SK-N-SH (cell line): Measurements from ENCODE around the gene RERG. TPM values are rescaled to one million over a fixed set of nuclear protein-coding genes. Genes with fewer than 3 reads are reported as not detected.
A peak's percentile ranks its signal among the peaks of the same experiment; 100 is the strongest.

Source experiments
- CTCF ChIA-PET: fragments of 300-600, 350-600 bp; formaldehyde crosslinking; extraction: SDS; loops from one replicate; lab custom pipeline; 2021; lab: Yijun Ruan, JAX
- POLR2A ChIA-PET: fragments of 350-600 bp; sonication (Branson Sonifier 250); formaldehyde crosslinking; extraction: SDS; loops from one replicate; lab custom pipeline; 2020; ENCODE audit warnings: antibody characterized with exemption, inconsistent platforms; lab: Yijun Ruan, JAX
- DNase-seq: peaks from one replicate; pipeline ENCODE4 v3.0.0; 2012
- H2AFZ ChIP-seq: fragments of 200-600 bp; sonication (generic); 2 replicates; pipeline ENCODE4 v1.8.1; 2016; ENCODE audit warnings: antibody characterized with exemption, mild to moderate bottlenecking, low read depth
- H3F3A ChIP-seq: fragments of 200-600 bp; sonication (generic); replicated peaks from 2 replicates; pipeline ENCODE3; 2016; ENCODE audit warnings: antibody characterized with exemption, mild to moderate bottlenecking; ENCODE audit not compliant: insufficient read depth
- H3K27ac ChIP-seq, 2 experiments: fragments of 200-500 bp in 1 of 2; fragments of 200-600 bp in 1 of 2; sonication (Bioruptor generic) in 1 of 2; sonication (generic), shearing (Covaris generic) in 1 of 2; 2 replicates each; pipeline versions ENCODE4 v1.5.1 to v1.6.1; 2014 to 2016; ENCODE audit warnings: low read depth in 2 of 2, inconsistent platforms in 1 of 2, low read length in 1 of 2, mild to moderate bottlenecking in 1 of 2, mixed read lengths in 1 of 2
- H3K27me3 ChIP-seq: fragments of 200-600 bp; sonication (generic), shearing (Covaris generic); 2 replicates; pipeline ENCODE4 v1.6.1; 2016; ENCODE audit warnings: mixed run types; ENCODE audit not compliant: insufficient read depth
- H3K36me3 ChIP-seq, 2 experiments: fragments of 200-500 bp in 1 of 2; fragments of 200-600 bp in 1 of 2; sonication (Bioruptor generic) in 1 of 2; sonication (generic) in 1 of 2; replicated peaks in 1 of 2; 2 replicates each; pipeline versions ENCODE3 to v1.5.1; 2014 to 2016; ENCODE audit warnings: low read length in 1 of 2, mild to moderate bottlenecking in 1 of 2; ENCODE audit not compliant: insufficient read depth in 2 of 2, control insufficient read depth in 1 of 2
- H3K4me1 ChIP-seq, 2 experiments: fragments of 200-500 bp in 1 of 2; fragments of 200-600 bp in 1 of 2; sonication (Bioruptor generic) in 1 of 2; sonication (generic), shearing (Covaris generic) in 1 of 2; 2 replicates each; pipeline versions ENCODE4 v1.5.1 to v1.6.1; 2014 to 2016; ENCODE audit warnings: low read depth in 1 of 2, low read length in 1 of 2, mixed run types in 1 of 2; ENCODE audit not compliant: insufficient read depth in 2 of 2, control insufficient read depth in 1 of 2
- H3K4me2 ChIP-seq: fragments of 200-600 bp; sonication (generic), shearing (Covaris generic); 2 replicates; pipeline ENCODE4 v1.6.1; 2017; ENCODE audit warnings: mixed run types
- H3K4me3 ChIP-seq, 2 experiments: fragments of 200-500 bp in 1 of 2; fragments of 200-600 bp in 1 of 2; sonication (Bioruptor generic) in 1 of 2; sonication (generic), shearing (Covaris generic) in 1 of 2; 2 replicates each; pipeline versions ENCODE4 v1.5.1 to v1.8.1; 2014 to 2016; ENCODE audit warnings: low read depth in 2 of 2, inconsistent platforms in 1 of 2, low read length in 1 of 2, mild to moderate bottlenecking in 1 of 2, mixed read lengths in 1 of 2, moderate library complexity in 1 of 2
- H3K79me2 ChIP-seq: fragments of 200-600 bp; sonication (generic); 2 replicates; pipeline ENCODE4 v1.8.1; 2017; ENCODE audit warnings: mild to moderate bottlenecking; ENCODE audit not compliant: insufficient read depth
- H3K9ac ChIP-seq: fragments of 200-600 bp; sonication (generic); 2 replicates; pipeline ENCODE4 v1.6.1; 2017; ENCODE audit warnings: mixed run types
- H3K9me2 ChIP-seq: fragments of 200-600 bp; sonication (generic); 2 replicates; pipeline ENCODE4 v1.6.1; 2017; ENCODE audit warnings: mixed run types
- H3K9me3 ChIP-seq: fragments of 200-600 bp; sonication (generic); 2 replicates; pipeline ENCODE4 v1.6.1; 2017; ENCODE audit warnings: mixed run types, mild to moderate bottlenecking, moderate library complexity
- H4K20me1 ChIP-seq: fragments of 200-600 bp; sonication (generic); 2 replicates; pipeline ENCODE4 v1.6.1; 2017; ENCODE audit warnings: mild to moderate bottlenecking, mixed run types; ENCODE audit not compliant: insufficient read depth
- EP300 ChIP-seq, 2 experiments: IDR thresholded peaks; 2 replicates each; pipeline versions ENCODE4 v1.4.0 to v1.6.1; 2012; ENCODE audit warnings: borderline replicate concordance in 1 of 2, low read depth in 1 of 2, low read length in 1 of 2
- FOSL2 ChIP-seq: IDR thresholded peaks from 2 replicates; pipeline ENCODE4 v1.4.0; 2012; ENCODE audit warnings: low read depth, mild to moderate bottlenecking, moderate library complexity, borderline replicate concordance
- FOXJ3 ChIP-seq: sonication (generic); formaldehyde crosslinking; IDR thresholded peaks from 2 replicates; pipeline ENCODE4 v1.5.1; 2020; ENCODE audit warnings: mild to moderate bottlenecking, missing genetic modification reagents
- JUND ChIP-seq: IDR thresholded peaks from 2 replicates; pipeline ENCODE4 v1.4.0; 2012
- MAX ChIP-seq: IDR thresholded peaks from 2 replicates; pipeline ENCODE4 v1.4.0; 2012; ENCODE audit warnings: low read depth
- MXI1 ChIP-seq: IDR thresholded peaks from 2 replicates; pipeline ENCODE4 v1.6.1; 2012; ENCODE audit warnings: mild to moderate bottlenecking, low read depth, low read length, improper control_type of control experiment
- PBX3 ChIP-seq: IDR thresholded peaks from 2 replicates; pipeline ENCODE4; 2012
- POLR2AphosphoS5 ChIP-seq: IDR thresholded peaks from 2 replicates; pipeline ENCODE4 v1.6.1; 2012; ENCODE audit warnings: low read depth, low read length
- REST ChIP-seq: IDR thresholded peaks from 2 replicates; pipeline ENCODE4 v1.6.1; 2012; ENCODE audit warnings: mild to moderate bottlenecking, low read depth, low read length, moderate library complexity
- RFX5 ChIP-seq: IDR thresholded peaks from 2 replicates; pipeline ENCODE4 v1.6.1; 2012; ENCODE audit warnings: mild to moderate bottlenecking, improper control_type of control experiment, low read length
- RXRA ChIP-seq: IDR thresholded peaks from 2 replicates; pipeline ENCODE4 v1.4.0; 2012; ENCODE audit warnings: low read depth, mild to moderate bottlenecking, borderline replicate concordance
- SMC3 ChIP-seq: IDR thresholded peaks from 2 replicates; pipeline ENCODE4 v1.6.1; 2012; ENCODE audit warnings: low read depth, low read length, improper control_type of control experiment
- TEAD4 ChIP-seq: IDR thresholded peaks from 2 replicates; pipeline ENCODE4 v1.4.0; 2012; ENCODE audit warnings: mild to moderate bottlenecking, borderline replicate concordance; ENCODE audit not compliant: insufficient read depth
- USF1 ChIP-seq: IDR thresholded peaks from 2 replicates; pipeline ENCODE4 v1.4.0; 2012; ENCODE audit warnings: low read depth, borderline replicate concordance
- USF2 ChIP-seq: fragments of 150-350 bp; IDR thresholded peaks from 2 replicates; pipeline ENCODE4 v1.6.1; 2017; ENCODE audit warnings: antibody characterized with exemption, low read length, low read depth, borderline replicate concordance
- YY1 ChIP-seq: IDR thresholded peaks from 2 replicates; pipeline ENCODE4 v1.4.0; 2012; ENCODE audit warnings: low read depth, mild to moderate bottlenecking
- WGBS: methylation state at CpG from one replicate; pipeline ENCODE4 v1.1.6; 2017; ENCODE audit warnings: low lambda C conversion rate; 5-methylcytosine and 5-hydroxymethylcytosine counted together
- polyA plus RNA-seq, 3 experiments: library from polyadenylated mRNA; depleted of rRNA; stranded (reverse); fragments of >200 nt; gene quantifications; 2 replicates each; pipeline ENCODE4 v1.2.3, GENCODE V29; 2012
- TF ChIP-seq, protein P1 (sequence below): fragments of 150-350 bp; IDR thresholded peaks from 2 replicates; pipeline ENCODE4 v1.6.1; 2016; ENCODE audit warnings: mild to moderate bottlenecking, low read depth, low read length

RERG gene
- polyA plus RNA-seq, 1 of the 3 experiments (the other 2 are of a cell fraction) = 0.49 TPM

DNA sequence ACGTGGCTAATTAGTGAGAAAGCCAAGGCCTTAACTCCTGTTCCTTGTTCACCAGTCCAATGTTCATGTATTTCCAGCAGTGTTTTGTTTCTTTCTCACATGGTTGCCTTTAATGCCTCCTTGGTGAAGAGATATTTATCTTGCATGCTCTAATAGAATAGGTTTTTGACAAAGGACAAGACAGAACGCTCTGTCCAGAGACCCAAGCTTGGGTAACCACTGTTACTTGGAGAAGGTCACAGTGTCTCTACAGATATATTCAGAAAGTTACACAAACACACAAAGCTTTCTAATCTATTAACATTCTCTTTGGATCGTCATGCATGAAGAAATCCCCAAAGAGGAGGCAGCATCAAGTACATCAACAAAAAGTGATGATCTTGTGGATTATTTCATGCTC lies 33.1 kb downstream of the RERG start:
- Histone ChIP-seq H3K27me3 (no peaks in the 10 kb centered on the region), H3K4me3 (no peak overlapping the region)
- CTCF ChIA-PET = interaction anchor here (0.7 to 5.2 kb wide), 2 partner anchors 15 to 32 kb away, joined by 3 to 29 read pairs; partner anchors contain the start of gene RERG
- TF ChIP-seq SMC3 (no peak), USF1 (no peak), MAX (no peak), MXI1 (no peak), PBX3 (no peak), TEAD4 (no peak), EP300 (IDR thresholded peaks at IDR 0.05; ENCODE audit: borderline replicate concordance in 1 of 2, low read depth in 1 of 2, low read length in 1 of 2) (no peak), POLR2AphosphoS5 (no peak)
- TF ChIP-seq, protein P1, sequence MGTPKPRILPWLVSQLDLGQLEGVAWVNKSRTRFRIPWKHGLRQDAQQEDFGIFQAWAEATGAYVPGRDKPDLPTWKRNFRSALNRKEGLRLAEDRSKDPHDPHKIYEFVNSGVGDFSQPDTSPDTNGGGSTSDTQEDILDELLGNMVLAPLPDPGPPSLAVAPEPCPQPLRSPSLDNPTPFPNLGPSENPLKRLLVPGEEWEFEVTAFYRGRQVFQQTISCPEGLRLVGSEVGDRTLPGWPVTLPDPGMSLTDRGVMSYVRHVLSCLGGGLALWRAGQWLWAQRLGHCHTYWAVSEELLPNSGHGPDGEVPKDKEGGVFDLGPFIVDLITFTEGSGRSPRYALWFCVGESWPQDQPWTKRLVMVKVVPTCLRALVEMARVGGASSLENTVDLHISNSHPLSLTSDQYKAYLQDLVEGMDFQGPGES = no peak
- TF ChIP-seq, all 33 proteins: peak for 0
- no peak overlapping the region for H3K4me2 ChIP-seq
- H3K9me2 ChIP-seq = no peaks in the 10 kb centered on the region
- H3K79me2 ChIP-seq = no peaks in the 10 kb centered on the region
- POLR2A ChIA-PET = no interaction called here
- H3K36me3 ChIP-seq = no peaks in the 10 kb centered on the region
- H3K9me3 ChIP-seq = no peaks in the 10 kb centered on the region
- WGBS = 17% methylated on average over 3 of the region's 3 CpGs
- H4K20me1 ChIP-seq = no peaks in the 10 kb centered on the region
- no peaks in the 10 kb centered on the region for H3F3A ChIP-seq
- H3K27ac ChIP-seq = no peak overlapping the region
- H3K4me1 ChIP-seq = no peaks in the 10 kb centered on the region
- no peak overlapping the region for H2AFZ ChIP-seq
- DNase-seq = no peak
- H3K9ac ChIP-seq = no peak overlapping the region

- ChIA-PET POLR2A (no interaction called here), CTCF (interaction anchor here (5.2 kb wide), 1 partner anchor 34 kb away, joined by 29 read pairs; the partner anchor contains the start of gene RERG)
- Histone ChIP-seq H3K9me2 (no peaks in the 10 kb centered on the region), H3K9ac (no peak overlapping the region), H3K9me3 (no peaks in the 10 kb centered on the region), H3K4me1 (no peaks in the 10 kb centered on the region), H3K36me3 (no peaks in the 10 kb centered on the region), H3K4me2 (no peak overlapping the region), H3K79me2 (no peaks in the 10 kb centered on the region), H2AFZ (no peak overlapping the region), H3K27ac (no peak overlapping the region), H3K27me3 (no peaks in the 10 kb centered on the region; the same call in 1 of the 2 replicates), H3K4me3 (no peak overlapping the region), H3F3A (no peaks in the 10 kb centered on the region), H4K20me1 (no peaks in the 10 kb centered on the region)
- peak; percentile 13 for DNase-seq
- WGBS = 5% methylated on average over 1 of the region's 1 CpG
- TF ChIP-seq YY1 (no peak), JUND (no peak), FOSL2 (no peak), USF2 (no peak), RFX5 (no peak), RXRA (no peak), FOXJ3 (CRISPR knock-in tag) (no peak), SMC3 (no peak), USF1 (no peak), REST (no peak), MXI1 (no peak)
- TF ChIP-seq, protein P1 = no peak
These were observed 34.6 kb downstream of the RERG start for GRCh38 chr12:15186597-15186996.
